Fibroblast of mammary gland (primary cell): ENCODE measurements around the gene HIC2.

Experiments
- DNase-seq: peaks from one replicate; pipeline ENCODE4 v3.0.0-alpha.2; 2010; ENCODE audit warnings: low read depth
- H3K4me3 ChIP-seq: 2 replicates; pipeline ENCODE4 v1.5.1; 2011; ENCODE audit warnings: low read depth, mild to moderate bottlenecking, low read length, moderate library complexity; ENCODE audit not compliant: control insufficient read depth
- TF ChIP-seq, protein P1 (sequence below): conservative IDR thresholded peaks from 2 replicates; pipeline ENCODE4 v1.5.1; 2011; ENCODE audit warnings: low read depth, low read length, inconsistent platforms; ENCODE audit not compliant: control insufficient read depth, insufficient read depth

The HIC2 gene

DNA sequence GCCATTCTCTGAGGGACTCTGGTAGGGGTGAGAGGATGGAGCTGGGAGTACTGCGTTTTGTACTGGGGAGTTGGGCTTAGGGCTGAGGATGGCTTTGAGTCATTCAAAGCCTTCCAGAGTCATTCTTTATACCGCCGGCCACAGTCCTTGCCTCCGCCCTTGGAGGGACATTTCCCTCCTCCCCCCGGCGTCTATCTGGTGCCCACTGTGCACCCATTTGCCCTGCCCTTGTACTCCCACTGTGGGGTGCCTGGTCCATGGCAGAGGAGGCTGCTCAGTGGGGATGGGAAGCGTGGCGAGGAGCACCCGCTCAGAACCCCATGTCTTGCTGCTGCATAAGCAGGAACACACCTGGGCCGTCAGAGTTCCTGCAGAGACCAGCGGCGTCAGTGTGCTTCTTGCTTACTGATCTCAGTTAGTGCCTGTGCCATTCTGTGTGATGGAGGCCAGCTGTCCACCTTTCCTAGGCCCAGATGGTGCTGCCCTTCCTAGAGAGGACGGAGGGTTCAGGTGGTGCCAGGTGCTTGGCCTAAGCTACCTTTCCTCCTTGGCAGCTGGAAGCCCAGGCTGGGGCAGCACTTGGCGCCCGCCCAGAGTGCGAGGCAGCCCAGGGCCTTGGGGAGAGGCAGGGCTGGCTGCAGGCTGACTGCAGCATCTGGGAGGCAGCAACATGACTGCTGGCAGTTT lies 26.7 kb downstream of the HIC2 start:
- TF ChIP-seq, protein P1, sequence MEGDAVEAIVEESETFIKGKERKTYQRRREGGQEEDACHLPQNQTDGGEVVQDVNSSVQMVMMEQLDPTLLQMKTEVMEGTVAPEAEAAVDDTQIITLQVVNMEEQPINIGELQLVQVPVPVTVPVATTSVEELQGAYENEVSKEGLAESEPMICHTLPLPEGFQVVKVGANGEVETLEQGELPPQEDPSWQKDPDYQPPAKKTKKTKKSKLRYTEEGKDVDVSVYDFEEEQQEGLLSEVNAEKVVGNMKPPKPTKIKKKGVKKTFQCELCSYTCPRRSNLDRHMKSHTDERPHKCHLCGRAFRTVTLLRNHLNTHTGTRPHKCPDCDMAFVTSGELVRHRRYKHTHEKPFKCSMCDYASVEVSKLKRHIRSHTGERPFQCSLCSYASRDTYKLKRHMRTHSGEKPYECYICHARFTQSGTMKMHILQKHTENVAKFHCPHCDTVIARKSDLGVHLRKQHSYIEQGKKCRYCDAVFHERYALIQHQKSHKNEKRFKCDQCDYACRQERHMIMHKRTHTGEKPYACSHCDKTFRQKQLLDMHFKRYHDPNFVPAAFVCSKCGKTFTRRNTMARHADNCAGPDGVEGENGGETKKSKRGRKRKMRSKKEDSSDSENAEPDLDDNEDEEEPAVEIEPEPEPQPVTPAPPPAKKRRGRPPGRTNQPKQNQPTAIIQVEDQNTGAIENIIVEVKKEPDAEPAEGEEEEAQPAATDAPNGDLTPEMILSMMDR, result no peak

DNA sequence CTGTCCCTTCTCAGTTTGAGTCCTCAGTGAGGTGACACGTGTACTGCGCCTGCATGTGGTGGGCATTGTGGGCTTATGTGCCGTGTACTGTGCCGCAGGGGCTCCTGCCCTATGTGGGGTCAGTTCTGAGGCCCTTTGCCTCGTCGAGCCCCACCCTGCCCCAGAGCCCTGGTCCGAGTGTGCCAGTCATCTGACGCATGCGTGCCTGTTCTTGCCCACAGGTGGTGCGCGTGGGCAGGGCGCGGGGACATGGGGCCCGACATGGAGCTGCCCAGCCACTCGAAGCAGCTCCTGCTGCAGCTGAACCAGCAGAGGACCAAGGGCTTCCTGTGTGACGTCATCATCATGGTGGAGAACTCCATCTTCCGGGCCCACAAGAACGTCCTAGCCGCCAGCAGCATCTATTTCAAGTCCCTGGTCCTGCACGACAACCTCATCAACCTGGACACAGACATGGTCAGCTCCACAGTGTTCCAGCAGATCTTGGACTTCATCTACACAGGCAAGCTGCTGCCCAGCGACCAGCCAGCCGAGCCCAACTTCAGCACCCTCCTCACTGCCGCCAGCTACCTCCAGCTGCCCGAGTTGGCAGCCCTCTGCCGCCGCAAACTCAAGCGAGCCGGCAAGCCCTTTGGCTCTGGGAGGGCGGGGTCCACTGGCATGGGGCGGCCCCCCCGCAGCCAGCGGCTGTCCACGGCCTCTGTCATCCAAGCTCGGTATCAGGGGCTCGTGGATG lies 27.7 kb downstream of the HIC2 start:
- no peak overlapping the region for H3K4me3 ChIP-seq
- TF ChIP-seq, protein P1, result no peak
- no peak for DNase-seq

More for the DNA sequence above, 26.7 kb downstream of the HIC2 start:
- no peak for DNase-seq
- no peak overlapping the region for H3K4me3 ChIP-seq

DNA sequence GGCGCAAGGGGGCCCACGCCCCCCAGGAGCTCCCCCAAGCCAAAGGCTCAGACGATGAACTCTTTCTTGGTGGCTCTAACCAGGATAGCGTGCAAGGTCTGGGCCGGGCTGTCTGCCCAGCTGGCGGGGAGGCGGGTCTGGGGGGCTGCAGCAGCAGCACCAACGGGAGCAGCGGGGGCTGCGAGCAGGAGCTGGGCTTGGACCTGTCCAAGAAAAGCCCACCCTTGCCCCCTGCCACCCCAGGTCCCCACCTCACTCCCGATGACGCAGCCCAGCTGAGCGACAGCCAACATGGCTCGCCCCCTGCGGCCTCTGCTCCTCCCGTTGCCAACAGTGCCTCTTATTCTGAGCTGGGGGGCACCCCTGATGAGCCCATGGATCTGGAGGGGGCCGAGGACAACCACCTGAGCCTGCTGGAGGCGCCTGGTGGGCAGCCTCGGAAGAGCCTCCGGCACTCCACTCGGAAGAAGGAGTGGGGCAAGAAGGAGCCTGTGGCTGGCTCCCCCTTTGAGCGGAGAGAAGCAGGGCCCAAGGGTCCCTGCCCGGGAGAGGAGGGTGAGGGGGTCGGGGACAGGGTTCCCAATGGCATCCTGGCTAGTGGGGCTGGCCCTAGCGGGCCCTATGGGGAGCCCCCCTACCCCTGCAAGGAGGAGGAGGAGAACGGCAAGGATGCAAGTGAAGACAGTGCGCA lies 28.4 kb downstream of the HIC2 start:
- no peak for DNase-seq
- H3K4me3 ChIP-seq, result no peak overlapping the region
- TF ChIP-seq, protein P1, result no peak

DNA sequence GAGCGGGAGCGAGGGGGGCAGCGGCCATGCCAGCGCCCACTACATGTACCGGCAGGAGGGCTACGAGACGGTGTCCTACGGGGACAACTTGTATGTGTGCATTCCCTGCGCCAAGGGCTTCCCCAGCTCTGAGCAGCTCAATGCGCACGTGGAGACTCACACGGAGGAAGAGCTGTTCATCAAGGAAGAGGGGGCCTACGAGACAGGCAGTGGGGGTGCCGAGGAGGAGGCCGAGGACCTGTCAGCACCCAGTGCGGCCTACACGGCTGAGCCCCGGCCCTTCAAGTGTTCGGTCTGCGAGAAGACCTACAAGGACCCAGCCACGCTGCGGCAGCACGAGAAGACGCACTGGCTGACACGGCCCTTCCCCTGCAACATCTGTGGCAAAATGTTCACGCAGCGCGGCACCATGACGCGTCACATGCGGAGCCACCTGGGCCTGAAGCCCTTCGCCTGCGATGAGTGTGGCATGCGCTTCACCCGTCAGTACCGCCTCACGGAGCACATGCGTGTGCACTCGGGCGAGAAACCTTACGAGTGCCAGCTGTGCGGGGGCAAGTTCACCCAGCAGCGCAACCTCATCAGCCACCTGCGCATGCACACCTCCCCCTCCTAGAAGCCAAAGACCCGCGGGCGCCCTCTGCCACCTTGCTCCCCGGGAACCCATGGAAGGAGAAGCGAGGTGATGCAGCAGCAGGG lies 29.1 kb downstream of the HIC2 start:
- H3K4me3 ChIP-seq, result no peak overlapping the region
- no peak for DNase-seq
- TF ChIP-seq, protein P1, result no peak

DNA sequence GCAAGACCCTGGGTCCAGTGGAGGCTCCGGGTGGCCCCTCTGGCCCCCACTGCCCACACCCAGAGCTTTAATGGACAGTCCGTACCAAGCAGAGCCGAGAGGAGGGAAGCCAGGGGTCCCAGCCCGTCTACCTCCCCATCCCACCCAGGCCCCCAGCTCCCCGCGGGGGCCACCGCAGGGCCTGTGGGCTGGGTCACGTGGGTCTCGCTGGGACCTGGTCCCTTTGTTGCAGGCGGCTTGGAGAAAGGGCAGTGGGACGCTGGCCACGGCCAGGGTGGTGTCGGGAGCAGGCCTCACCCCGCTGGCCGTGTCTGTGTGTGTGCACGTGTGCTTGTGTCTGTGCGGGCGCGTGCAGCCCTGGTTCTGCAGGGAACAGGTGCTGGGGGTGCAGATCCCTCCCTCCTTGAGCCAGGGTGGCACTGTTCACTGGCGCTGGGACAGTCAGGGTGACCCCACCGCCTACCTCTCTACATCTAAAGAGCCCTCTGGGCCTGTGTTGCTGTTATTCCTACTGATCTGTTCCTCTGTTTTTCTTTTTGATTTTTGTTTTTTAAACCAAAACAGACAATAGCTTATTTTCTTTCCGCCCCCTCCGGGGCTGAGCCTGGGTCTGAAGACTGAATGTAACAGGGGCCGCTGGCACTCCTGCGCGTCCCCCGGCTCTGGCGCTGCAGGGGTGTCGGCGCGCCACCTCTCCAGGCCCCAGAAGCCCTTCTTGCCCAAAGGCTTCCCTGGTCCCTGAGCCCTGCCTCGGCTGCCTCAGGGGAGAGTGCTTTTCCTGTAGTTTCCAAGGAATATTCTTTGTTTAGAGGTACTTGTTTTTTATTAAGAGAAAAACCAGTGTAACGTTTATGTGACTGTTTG lies 29.9 kb downstream of the HIC2 start:
- no peak overlapping the region for H3K4me3 ChIP-seq
- no peak for DNase-seq
- TF ChIP-seq, protein P1, result no peak
